B cell (primary cell): Measurements from ENCODE around the gene GPR21. TPM values are rescaled to one million over a fixed set of nuclear protein-coding genes. Genes with fewer than 3 reads are reported as not detected.

Experiments
- ATAC-seq: fragments of 200-7000 bp; cut with Tn5 transposase; one replicate; pipeline ENCODE4 v1.10.0; 2021; ENCODE audit warnings: low read depth, mild to moderate bottlenecking, moderate number of reproducible peaks, moderate library complexity
- CTCF ChIA-PET: fragments of 350-600 bp; sonication (Branson Sonifier 250); formaldehyde crosslinking; loops from one replicate; lab custom pipeline; 2021; ENCODE audit warnings: antibody characterized with exemption, inconsistent platforms; lab: Charles Lee
- POLR2A ChIA-PET: fragments of 350-600 bp; sonication (Branson Sonifier 250); formaldehyde crosslinking; loops from one replicate; lab custom pipeline; 2021; ENCODE audit warnings: antibody characterized with exemption; lab: Charles Lee
- DNase-seq: peaks from one replicate; pipeline ENCODE4 v3.0.0; 2013
- H2AFZ ChIP-seq: 2 replicates; pipeline ENCODE4 v1.6.1; 2012; ENCODE audit warnings: mild to moderate bottlenecking, low read depth, low read length; ENCODE audit not compliant: insufficient read depth, poor library complexity, severe bottlenecking
- H3K27ac ChIP-seq, 2 donors: 1 replicate in 1 of 2; 2 replicates in 1 of 2; pipeline ENCODE4 v1.5.1; 2012 to 2013; ENCODE audit warnings: low read length in 2 of 2, mild to moderate bottlenecking in 2 of 2, moderate library complexity in 1 of 2
- H3K27me3 ChIP-seq, 4 experiments: fragments of 200-600 bp in 1 of 4; sonication (generic) in 1 of 4; replicated peaks in 1 of 4; 1 replicate in 2 of 4; 2 replicates in 2 of 4; pipeline versions ENCODE4 v1.6.1 to v1.7.0; 2013 to 2016; ENCODE audit warnings: low read length in 3 of 4, mild to moderate bottlenecking in 2 of 4, mixed read lengths in 1 of 4, moderate library complexity in 1 of 4; ENCODE audit not compliant: insufficient read depth in 4 of 4, control insufficient read depth in 3 of 4; ENCODE audit errors: control extremely low read depth in 1 of 4
- H3K36me3 ChIP-seq, 2 experiments: replicated peaks in 1 of 2; 1 replicate in 1 of 2; 2 replicates in 1 of 2; pipeline versions ENCODE4 v1.6.1 to v1.7.1; 2013; ENCODE audit warnings: low read length in 1 of 2; ENCODE audit not compliant: insufficient read depth in 2 of 2, control insufficient read depth in 1 of 2; ENCODE audit errors: control extremely low read depth in 1 of 2, extremely low read depth in 1 of 2
- H3K4me1 ChIP-seq, 2 donors: fragments of 200-600 bp in 1 of 2; sonication (generic) in 1 of 2; 1 replicate in 1 of 2; 2 replicates in 1 of 2; pipeline versions ENCODE4 v1.5.1 to v1.6.1; 2013 to 2017; ENCODE audit warnings: low read length in 2 of 2; ENCODE audit not compliant: control insufficient read depth in 2 of 2, insufficient read depth in 2 of 2
- H3K4me2 ChIP-seq: replicated peaks from 2 replicates; pipeline ENCODE3; 2012; ENCODE audit warnings: mild to moderate bottlenecking, low read depth, low read length; ENCODE audit not compliant: poor library complexity, severe bottlenecking
- H3K4me3 ChIP-seq, 5 experiments: fragments of 200-600 bp in 1 of 5; sonication (generic) in 1 of 5; 1 replicate in 3 of 5; 2 replicates in 2 of 5; pipeline versions ENCODE4 v1.5.1 to v1.7.0; 2011 to 2016; ENCODE audit warnings: low read length in 4 of 5, mild to moderate bottlenecking in 4 of 5, low read depth in 2 of 5, control low read depth in 1 of 5, moderate library complexity in 1 of 5; ENCODE audit not compliant: insufficient read depth in 1 of 5; ENCODE audit errors: control extremely low read depth in 1 of 5, extremely low read depth in 1 of 5
- H3K79me2 ChIP-seq: fragments of 200-600 bp; sonication (generic); one replicate; pipeline ENCODE4 v1.6.0; 2016; ENCODE audit warnings: low read length; ENCODE audit not compliant: control insufficient read depth, insufficient read depth
- H3K9ac ChIP-seq: fragments of 200-600 bp; sonication (generic); 2 replicates; pipeline ENCODE4 v1.6.1; 2017; ENCODE audit warnings: mild to moderate bottlenecking, low read length, moderate library complexity
- H3K9me3 ChIP-seq, 3 donors: one replicate each; pipeline versions ENCODE4 v1.6.1 to v1.7.1; 2013; ENCODE audit warnings: low read length in 2 of 3; ENCODE audit not compliant: control insufficient read depth in 2 of 3, insufficient read depth in 1 of 3; ENCODE audit errors: control extremely low read depth in 1 of 3
- H4K20me1 ChIP-seq: 2 replicates; pipeline ENCODE4 v1.6.0; 2012; ENCODE audit warnings: mild to moderate bottlenecking, low read length; ENCODE audit not compliant: insufficient read depth, control insufficient read depth, poor library complexity, severe bottlenecking
- H3K27ac Mint-ChIP-seq: one replicate; pipeline ENCODE4 v1.8.0; 2021; ENCODE audit warnings: mixed read lengths
- H3K27me3 Mint-ChIP-seq: one replicate; pipeline ENCODE4 v1.8.0; 2021; ENCODE audit warnings: mixed read lengths
- H3K4me1 Mint-ChIP-seq: one replicate; pipeline ENCODE4 v1.8.0; 2021; ENCODE audit warnings: mixed read lengths
- H3K4me3 Mint-ChIP-seq: one replicate; pipeline ENCODE4 v1.8.0; 2021; ENCODE audit warnings: mixed read lengths
- H3K9me3 Mint-ChIP-seq: one replicate; pipeline ENCODE4 v1.8.0; 2022; ENCODE audit warnings: mixed read lengths; ENCODE audit not compliant: insufficient read depth
- CTCF ChIP-seq: fragments of 200-600 bp; IDR thresholded peaks from one replicate; pipeline ENCODE4 v1.8.0; 2022; ENCODE audit warnings: antibody characterized with exemption, mild to moderate bottlenecking
- EZH2 ChIP-seq: IDR thresholded peaks from 2 replicates; pipeline ENCODE4 v1.6.1; 2012; ENCODE audit warnings: borderline replicate concordance, low read depth, mild to moderate bottlenecking, moderate library complexity, low read length; ENCODE audit not compliant: insufficient read depth, poor library complexity, severe bottlenecking
- WGBS: methylation state at CpG from one replicate; pipeline ENCODE4 v1.1.5; 2013; ENCODE audit warnings: missing lambda C conversion rate; ENCODE audit not compliant: insufficient coverage; 5-methylcytosine and 5-hydroxymethylcytosine counted together
- intact Hi-C: fragments of 100-400 bp; cut with micrococcal nuclease; formaldehyde crosslinking; loops from one replicate; pipeline ENCODE4 v1.10.0; 2022
- polyA plus RNA-seq: library from polyadenylated mRNA; depleted of rRNA; stranded (reverse); fragments of >200 nt; gene quantifications from 2 replicates; pipeline ENCODE4 v1.2.3, GENCODE V29; 2012
- small RNA-seq: library from RNA; depleted of rRNA; stranded (forward); fragments of <200 nt; gene quantifications from one replicate; pipeline ENCODE3, GENCODE V24; 2012; ENCODE audit warnings: low replicate concordance, low read depth; ENCODE audit not compliant: insufficient read length
- total RNA-seq, 2 donors: library from RNA; stranded (reverse); fragments of 120-200 nt in 1 of 2; gene quantifications; 1 replicate in 1 of 2; 2 replicates in 1 of 2; pipeline versions ENCODE4 v1.2.3 to v1.2.4, GENCODE V29; 2013 to 2022

The GPR21 gene
- total and polyA plus RNA-seq, 2 donors (not counting 1 experiment from before 2014, with no cell fraction given) = 0.13 to 2.5 TPM

GRCh38 chr9:123084256-123084655, 50.8 kb downstream of the GPR21 start:
- Histone ChIP-seq H3K27me3 (no peaks in the 10 kb centered on the region), H3K9ac (no peak overlapping the region), H4K20me1 (no peaks in the 10 kb centered on the region), H3K4me3 (no peak overlapping the region), H3K36me3 (peaks cover 0 to 41% of the 10 kb centered on the region in 2 experiments), H3K4me2 (no peak overlapping the region), H3K79me2 (no peaks in the 10 kb centered on the region), H3K27ac (no peak overlapping the region), H2AFZ (no peak overlapping the region), H3K9me3 (no peaks in the 10 kb centered on the region), H3K4me1 (peaks cover 6 to 15% of the 10 kb centered on the region in 2 donors)
- no peaks in the 10 kb centered on the region for H3K9me3 Mint-ChIP-seq
- no peak overlapping the region for H3K4me3 Mint-ChIP-seq
- WGBS = 92% methylated on average over 1 of the region's 1 CpG
- intact Hi-C loops = no loop called here
- DNase-seq (no peak), ATAC-seq (no peak)
- no peaks in the 10 kb centered on the region for H3K27me3 Mint-ChIP-seq
- TF ChIP-seq EZH2 (no peak), CTCF (no peak)
- ChIA-PET CTCF (interaction anchor here (1.0 to 7.0 kb wide), 7 partner anchors 9 to 267 kb away, joined by 3 to 214 read pairs (median 9); no protein-coding TSS in a partner anchor), POLR2A (interaction anchor here (0.8 kb wide), 1 partner anchor 265 kb away, joined by 5 read pairs; no protein-coding TSS in a partner anchor)
- peaks cover 33% of the 10 kb centered on the region for H3K4me1 Mint-ChIP-seq
- peak overlapping the region; percentile 3 for H3K27ac Mint-ChIP-seq

Small RNA genes within 50 kb of the gene (small RNA-seq; reads per million reads assigned to genes)
- not detected for gene GPR21

Other genes with a start within 250 kb of the GPR21 start
- not detected in 2 replicates for gene OR5C1, start 244.7 kb upstream of the GPR21 start, total RNA-seq
- not detected in 2 replicates for gene OR5C1, start 244.7 kb upstream of the GPR21 start, polyA plus RNA-seq
- not detected in 2 replicates for gene OR1K1, start 233.5 kb upstream of the GPR21 start, total RNA-seq
- gene OR1K1, start 233.5 kb upstream of the GPR21 start, polyA plus RNA-seq = not detected in 2 replicates
- gene PDCL, start 205.1 kb upstream of the GPR21 start, total RNA-seq = 15.8 and 19.4 TPM in 2 replicates
- gene PDCL, start 205.1 kb upstream of the GPR21 start, polyA plus RNA-seq = 2.7 and 4.3 TPM in 2 replicates
- gene RC3H2, start 128.3 kb upstream of the GPR21 start, total RNA-seq = 74.4 and 77.3 TPM in 2 replicates
- 17.2 and 26.3 TPM in 2 replicates for gene RC3H2, start 128.3 kb upstream of the GPR21 start, polyA plus RNA-seq
- gene ZBTB6, start 120.3 kb upstream of the GPR21 start, total RNA-seq = 18.9 and 19.9 TPM in 2 replicates
- 1.1 and 1.3 TPM in 2 replicates for gene ZBTB6, start 120.3 kb upstream of the GPR21 start, polyA plus RNA-seq
- gene ZBTB26, start 102.2 kb upstream of the GPR21 start, total RNA-seq = 16.4 and 17.2 TPM in 2 replicates
- gene ZBTB26, start 102.2 kb upstream of the GPR21 start, polyA plus RNA-seq = 4.7 and 5.8 TPM in 2 replicates
- gene RABGAP1, start 92.6 kb upstream of the GPR21 start, total RNA-seq = 79.7 and 81.0 TPM in 2 replicates
- 13.9 and 17.9 TPM in 2 replicates for gene RABGAP1, start 92.6 kb upstream of the GPR21 start, polyA plus RNA-seq
- gene STRBP, start 234.9 kb downstream of the GPR21 start, total RNA-seq = 189 and 197 TPM in 2 replicates
- gene STRBP, start 234.9 kb downstream of the GPR21 start, polyA plus RNA-seq = 39.1 and 49.4 TPM in 2 replicates